Measurements from ENCODE around the gene PRELID2.
"Not testable (repeated sequence)": the region's sequence is repeated elsewhere in the genome, so short reads cannot be mapped to it uniquely, and the experiment has no call there.

The PRELID2 gene

GRCh38 chr5:145834917-145835847 is at the start of gene PRELID2:
TSS of gene PRELID2 (minus strand) at chr5:145835342. CDS start at chr5:145835251, 91 bp downstream.
- DNase-seq, result peak; percentile 97

- DNase-seq, result no peak
Observed at GRCh38 chr5:145874765-145875164, 39.6 kb upstream of the PRELID2 start.

DNA sequence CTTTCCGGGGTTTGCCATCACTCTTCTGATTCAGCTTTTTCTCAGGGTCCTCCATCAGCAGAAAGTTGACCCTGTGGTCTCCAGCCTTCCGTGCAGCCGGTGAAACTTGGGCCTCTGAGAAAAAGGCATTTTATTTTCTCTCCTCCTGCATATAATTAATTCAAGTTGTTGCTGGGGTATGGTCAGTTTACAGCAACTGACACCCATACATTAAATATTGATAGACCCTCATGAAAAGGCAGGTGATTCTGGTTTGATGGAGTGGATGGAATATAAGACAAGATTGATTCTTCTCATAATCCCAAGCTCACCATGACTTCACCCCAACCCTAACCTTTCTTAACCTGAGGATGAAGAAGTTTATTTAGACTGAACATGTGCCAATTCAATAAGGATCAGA is 37.8 kb upstream of the PRELID2 start, which contains the start of gene GRXCR2:
Gene GRXCR2 (minus strand): TSS at position 101 of the 400 bp plus-strand sequence. CDS start 46 bp downstream, at position 55.
- DNase-seq, result no peak

DNA sequence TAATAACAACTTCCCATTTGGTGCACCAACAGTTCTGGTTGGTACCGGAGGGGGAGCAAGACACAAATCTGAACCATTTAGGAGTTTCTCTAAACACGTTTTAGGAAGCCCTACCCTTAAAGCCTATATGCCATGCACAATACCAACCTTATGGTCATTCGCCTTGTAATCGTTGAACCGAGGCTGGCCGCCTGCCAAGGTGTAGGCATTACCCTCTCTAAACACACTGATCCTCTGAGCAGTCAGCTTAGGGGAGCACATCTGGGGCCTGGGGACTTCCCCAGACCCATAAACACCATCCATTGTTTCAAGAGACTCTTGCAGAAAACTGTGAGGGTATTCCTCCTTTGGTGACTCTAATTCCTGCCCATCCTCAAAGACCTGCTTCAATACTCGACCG is 37.3 kb upstream of the PRELID2 start:
- peak; percentile 95 for DNase-seq

DNA sequence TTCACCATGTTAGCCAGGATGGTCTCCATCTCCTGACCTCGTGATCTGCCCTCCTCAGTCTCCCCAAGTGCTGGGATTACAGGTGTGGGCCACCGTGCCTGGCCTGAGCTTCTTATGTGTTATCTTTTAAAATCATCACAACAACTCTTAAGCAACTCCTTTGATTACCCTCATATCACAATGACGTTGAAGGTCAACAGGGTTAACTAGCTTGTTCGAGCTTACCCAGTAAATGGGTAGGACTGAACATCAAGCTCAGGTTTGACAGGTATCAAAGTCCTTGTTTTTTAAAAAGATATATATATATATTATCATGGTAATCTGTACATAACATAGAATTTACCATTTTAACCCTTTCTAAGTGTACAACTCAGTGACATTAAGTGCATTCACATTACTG is 34.6 kb upstream of the PRELID2 start:
- no peak for DNase-seq

- DNase-seq, result peak; percentile 21
Observed at GRCh38 chr5:145867806-145868205, 32.7 kb upstream of the PRELID2 start.

- DNase-seq, result not testable (repeated sequence)
Observed at GRCh38 chr5:145864432-145864831, 29.3 kb upstream of the PRELID2 start.

GRCh38 chr5:145863003-145863402 is 27.9 kb upstream of the PRELID2 start:
- peak; percentile 13 for DNase-seq

GRCh38 chr5:145859897-145860296 is 24.8 kb upstream of the PRELID2 start:
- peak; percentile 23 for DNase-seq

DNA sequence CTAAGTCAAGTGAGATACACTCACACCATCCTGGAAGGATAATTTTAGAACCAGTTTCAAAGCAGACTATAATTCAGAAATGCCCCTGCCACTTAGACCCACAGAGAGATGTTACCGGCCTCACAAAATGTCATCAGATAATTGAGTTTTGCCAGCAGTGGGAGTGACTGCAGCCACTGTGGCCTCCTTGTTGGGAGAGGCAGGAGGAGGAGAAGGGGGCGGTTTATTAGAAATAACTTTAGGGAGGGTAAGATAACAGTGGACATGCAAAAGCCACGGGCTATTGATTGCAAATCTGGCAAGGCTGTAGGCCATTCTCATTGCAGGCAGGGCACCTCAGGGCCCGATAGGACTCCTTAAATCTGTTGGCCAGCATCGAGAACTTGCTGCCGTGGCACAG is 24.3 kb upstream of the PRELID2 start:
- DNase-seq, result no peak

GRCh38 chr5:145858959-145859358 is 23.8 kb upstream of the PRELID2 start:
- no peak for DNase-seq

DNA sequence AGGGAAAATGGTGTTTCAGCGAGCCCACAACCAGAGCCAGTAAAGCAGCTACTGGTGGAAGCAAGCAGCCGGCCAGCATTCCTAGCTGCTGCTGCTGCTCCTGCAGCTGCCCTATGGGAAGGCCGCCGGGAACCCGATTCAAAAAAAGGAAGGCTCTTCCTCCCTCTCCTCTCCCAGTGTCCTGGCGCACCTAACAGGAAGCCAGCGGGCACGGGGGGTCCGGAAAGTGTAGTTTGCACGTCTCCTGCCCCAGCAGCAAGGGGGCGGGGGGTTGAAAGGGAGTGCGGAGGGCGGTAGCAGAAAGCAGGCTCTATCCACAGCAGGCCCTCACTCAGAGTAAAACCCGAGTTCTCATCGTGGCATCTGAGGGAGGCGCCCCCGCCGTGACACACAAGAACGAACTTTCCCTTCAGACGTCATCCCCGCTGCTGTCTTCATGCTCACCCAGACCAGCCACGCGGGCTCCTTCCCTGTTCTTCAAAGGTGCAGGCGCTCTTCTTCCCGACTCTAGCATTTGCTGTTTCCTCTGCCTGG is 21.2 kb upstream of the PRELID2 start:
- DNase-seq, result peak; percentile 52

DNA sequence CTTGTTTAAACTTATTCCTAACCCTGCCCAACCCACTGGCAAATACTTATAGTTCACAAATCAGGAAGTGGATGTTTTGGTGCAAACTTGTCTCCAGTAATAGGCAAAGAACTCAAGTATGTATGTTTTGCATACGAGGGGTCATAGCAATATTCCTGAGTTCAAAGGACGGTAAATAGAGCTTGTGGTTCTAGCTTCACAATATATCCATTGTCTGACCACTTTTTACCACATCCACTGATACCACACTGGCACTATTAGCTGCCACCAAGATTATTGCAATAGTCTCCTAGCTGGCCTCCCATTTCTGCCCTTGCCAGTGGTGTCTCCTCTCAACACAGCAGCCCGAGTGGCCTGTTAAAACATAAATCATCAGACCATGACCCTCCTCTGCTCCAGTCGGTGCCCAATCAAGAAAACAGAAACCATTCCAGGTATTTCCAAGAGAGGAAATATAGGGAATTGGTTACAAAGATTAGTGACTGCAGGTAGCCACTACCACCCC is 20.7 kb upstream of the PRELID2 start:
- peak; percentile 52 for DNase-seq

GRCh38 chr5:145854651-145855258 is 19.6 kb upstream of the PRELID2 start:
- DNase-seq, result peak; percentile 94

DNA sequence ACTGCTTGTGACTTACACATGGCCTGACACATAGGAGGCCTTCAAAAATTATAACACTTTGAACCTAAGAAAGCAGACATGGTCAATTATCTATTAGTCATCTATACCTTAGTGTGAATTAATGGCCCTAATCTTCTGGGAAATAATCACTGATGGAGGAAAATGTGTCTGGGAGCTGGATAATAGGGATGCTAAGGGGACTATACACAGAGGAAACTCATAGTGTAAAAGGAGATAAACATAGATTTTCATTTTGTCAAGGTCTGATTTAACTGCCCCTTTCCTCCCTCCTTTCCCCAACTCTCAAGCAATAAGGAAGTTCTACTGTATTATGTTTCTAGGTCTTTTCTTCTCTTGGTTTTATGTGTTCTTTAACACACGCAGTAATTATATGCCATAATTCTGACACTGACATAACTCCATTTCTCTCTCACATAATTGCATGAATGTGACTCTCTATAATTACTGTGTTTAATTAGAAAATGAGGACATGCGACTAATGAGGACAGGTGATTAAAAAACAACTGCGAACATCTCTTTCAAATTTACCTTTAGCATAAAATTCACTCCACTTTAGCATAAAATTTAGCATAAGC is 18.7 kb upstream of the PRELID2 start:
- DNase-seq, result peak; percentile 95

DNA sequence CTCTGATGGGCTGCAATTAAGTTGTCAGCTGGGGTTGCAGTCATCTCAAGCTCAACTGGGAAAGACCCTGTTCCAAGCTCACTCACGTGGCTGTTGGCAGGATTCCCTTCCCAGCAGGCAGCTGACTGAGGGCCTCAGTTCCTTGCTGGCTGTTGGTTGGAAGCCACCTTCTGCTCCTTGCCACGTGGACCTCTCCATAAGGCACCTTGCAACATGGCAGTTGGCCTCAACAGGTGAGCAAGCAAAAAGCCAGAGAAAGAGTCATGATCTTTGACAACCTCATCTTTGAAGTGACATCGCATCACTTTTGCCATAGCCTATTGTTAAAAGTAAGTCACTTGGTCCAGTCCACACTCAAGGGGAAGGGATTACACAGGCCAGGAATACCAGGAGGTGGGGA is 17.8 kb upstream of the PRELID2 start:
- DNase-seq, result peak; percentile 92

- no peak for DNase-seq
Observed at GRCh38 chr5:145848854-145849253, 13.7 kb upstream of the PRELID2 start.

- DNase-seq, result no peak
Observed at GRCh38 chr5:145847499-145848497, 12.7 kb upstream of the PRELID2 start.

DNA sequence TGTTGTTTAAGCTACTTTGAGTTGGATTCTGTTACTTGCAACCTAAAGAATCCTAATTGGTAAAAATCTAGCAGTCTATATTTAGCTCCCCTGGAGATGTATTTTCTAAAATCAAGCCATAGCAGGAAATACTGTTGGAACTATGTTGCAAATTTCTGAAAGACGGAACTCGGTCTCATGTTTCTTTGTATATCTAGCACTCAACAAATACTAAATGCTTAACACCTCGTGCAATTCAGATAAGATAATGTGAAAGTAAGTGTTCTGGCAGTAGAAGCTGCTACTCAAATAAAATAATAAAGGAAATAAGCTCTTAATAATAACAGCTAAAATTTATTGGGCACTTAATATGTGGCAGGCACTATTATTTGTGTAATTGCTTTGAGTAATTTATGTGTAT is 10.9 kb upstream of the PRELID2 start:
- no peak for DNase-seq

GRCh38 chr5:145841299-145841698 is 6.2 kb upstream of the PRELID2 start:
- no peak for DNase-seq

- DNase-seq, result no peak
Observed at GRCh38 chr5:145840458-145841132, 5.5 kb upstream of the PRELID2 start.
